ENCODE measurements around the gene DCBLD2.

GRCh38 chr3:98930413-98930812 is 28.9 kb upstream of the DCBLD2 start:
- no peak for TF ChIP-seq CTCF (IDR thresholded peaks at IDR 0.05)
- TF ChIP-seq POLR2A (IDR thresholded peaks at IDR 0.05): no peak
